ENCODE measurements around the gene GSTT4.
"Not testable (repeated sequence)": the region's sequence is repeated elsewhere in the genome, so short reads cannot be mapped to it uniquely, and the experiment has no call there.

GSTT4 gene

GRCh38 chr22:23989583-23990244 lies 15.5 kb downstream of the GSTT4 start:
- not testable (repeated sequence) for H3K9me3 ChIP-seq (ENCODE audit: control insufficient read depth in 2 of 2, low read length in 2 of 2); H3K9ac ChIP-seq (ENCODE audit: low read length in 2 of 2); H3K4me3 ChIP-seq (ENCODE audit: low read length in 2 of 2); H3K27me3 ChIP-seq (ENCODE audit: control insufficient read depth in 1 of 2, insufficient read depth in 2 of 2, low read length in 2 of 2); H3K27ac ChIP-seq (ENCODE audit: low read length); H3K36me3 ChIP-seq (ENCODE audit: control insufficient read depth in 2 of 2, insufficient read depth in 2 of 2, low read length in 2 of 2); H3K4me1 ChIP-seq (ENCODE audit: control insufficient read depth, insufficient read depth, low read length)

- H3K9ac ChIP-seq (ENCODE audit: low read length in 2 of 2); H3K27me3 ChIP-seq (ENCODE audit: control insufficient read depth in 1 of 2, insufficient read depth in 2 of 2, low read length in 2 of 2); H3K27ac ChIP-seq (ENCODE audit: low read length): not testable (repeated sequence)
These were observed 18.6 kb downstream of the GSTT4 start for GRCh38 chr22:23986538-23987178.

GRCh38 chr22:23986089-23986488 lies 19.2 kb downstream of the GSTT4 start:
- not testable (repeated sequence) for H3K9me3 ChIP-seq (ENCODE audit: control insufficient read depth in 2 of 2, low read length in 2 of 2); H3K27ac ChIP-seq (ENCODE audit: low read length); H3K9ac ChIP-seq (ENCODE audit: low read length in 2 of 2); H3K27me3 ChIP-seq (ENCODE audit: control insufficient read depth in 1 of 2, insufficient read depth in 2 of 2, low read length in 2 of 2); H3K4me1 ChIP-seq (ENCODE audit: control insufficient read depth, insufficient read depth, low read length); H3K4me3 ChIP-seq (ENCODE audit: low read length in 2 of 2); H3K36me3 ChIP-seq (ENCODE audit: control insufficient read depth in 2 of 2, insufficient read depth in 2 of 2, low read length in 2 of 2)

More at GRCh38 chr22:23986538-23987178, 18.6 kb downstream of the GSTT4 start:
- H3K9me3 ChIP-seq (ENCODE audit: control insufficient read depth in 2 of 2, low read length in 2 of 2); H3K4me3 ChIP-seq (ENCODE audit: low read length in 2 of 2); H3K36me3 ChIP-seq (ENCODE audit: control insufficient read depth in 2 of 2, insufficient read depth in 2 of 2, low read length in 2 of 2); H3K4me1 ChIP-seq (ENCODE audit: control insufficient read depth, insufficient read depth, low read length): not testable (repeated sequence)

GRCh38 chr22:23984430-23984829 lies 20.8 kb downstream of the GSTT4 start:
- H3K4me1 ChIP-seq (ENCODE audit: control insufficient read depth, insufficient read depth, low read length): no peaks in the 10 kb centered on the region
- no peaks in the 10 kb centered on the region for H3K9me3 ChIP-seq (ENCODE audit: control insufficient read depth in 2 of 2, low read length in 2 of 2)
- no peaks in the 10 kb centered on the region for H3K27me3 ChIP-seq (ENCODE audit: control insufficient read depth in 1 of 2, insufficient read depth in 2 of 2, low read length in 2 of 2)
- no peak overlapping the region for H3K4me3 ChIP-seq (ENCODE audit: low read length in 2 of 2)
- no peak overlapping the region for H3K9ac ChIP-seq (ENCODE audit: low read length in 2 of 2)
- no peak overlapping the region for H3K27ac ChIP-seq (ENCODE audit: low read length)
- H3K36me3 ChIP-seq (ENCODE audit: control insufficient read depth in 2 of 2, insufficient read depth in 2 of 2, low read length in 2 of 2): no peaks in the 10 kb centered on the region

GRCh38 chr22:23980567-23980966 lies 24.7 kb downstream of the GSTT4 start:
- H3K36me3 ChIP-seq (ENCODE audit: control insufficient read depth in 2 of 2, insufficient read depth in 2 of 2, low read length in 2 of 2); H3K27me3 ChIP-seq (ENCODE audit: control insufficient read depth in 1 of 2, insufficient read depth in 2 of 2, low read length in 2 of 2); H3K4me3 ChIP-seq (ENCODE audit: low read length in 2 of 2); H3K4me1 ChIP-seq (ENCODE audit: control insufficient read depth, insufficient read depth, low read length); H3K9me3 ChIP-seq (ENCODE audit: control insufficient read depth in 2 of 2, low read length in 2 of 2); H3K27ac ChIP-seq (ENCODE audit: low read length); H3K9ac ChIP-seq (ENCODE audit: low read length in 2 of 2): not testable (repeated sequence)

GRCh38 chr22:23979557-23980240 lies 25.6 kb downstream of the GSTT4 start, which contains the start of gene GSTT2:
Gene GSTT2 (plus strand): TSS chr22:23980134.
- H3K9ac ChIP-seq (ENCODE audit: low read length in 2 of 2); H3K9me3 ChIP-seq (ENCODE audit: control insufficient read depth in 2 of 2, low read length in 2 of 2); H3K4me3 ChIP-seq (ENCODE audit: low read length in 2 of 2); H3K27me3 ChIP-seq (ENCODE audit: control insufficient read depth in 1 of 2, insufficient read depth in 2 of 2, low read length in 2 of 2); H3K36me3 ChIP-seq (ENCODE audit: control insufficient read depth in 2 of 2, insufficient read depth in 2 of 2, low read length in 2 of 2); H3K27ac ChIP-seq (ENCODE audit: low read length); H3K4me1 ChIP-seq (ENCODE audit: control insufficient read depth, insufficient read depth, low read length): not testable (repeated sequence)

- not testable (repeated sequence) for H3K27me3 ChIP-seq (ENCODE audit: control insufficient read depth in 1 of 2, insufficient read depth in 2 of 2, low read length in 2 of 2); H3K27ac ChIP-seq (ENCODE audit: low read length); H3K36me3 ChIP-seq (ENCODE audit: control insufficient read depth in 2 of 2, insufficient read depth in 2 of 2, low read length in 2 of 2); H3K9ac ChIP-seq (ENCODE audit: low read length in 2 of 2); H3K4me1 ChIP-seq (ENCODE audit: control insufficient read depth, insufficient read depth, low read length); H3K9me3 ChIP-seq (ENCODE audit: control insufficient read depth in 2 of 2, low read length in 2 of 2); H3K4me3 ChIP-seq (ENCODE audit: low read length in 2 of 2)
These were observed 27.9 kb downstream of the GSTT4 start for GRCh38 chr22:23977304-23977703.

GRCh38 chr22:23974836-23975352 lies 30.4 kb downstream of the GSTT4 start:
- H3K4me3 ChIP-seq (ENCODE audit: low read length in 2 of 2); H3K4me1 ChIP-seq (ENCODE audit: control insufficient read depth, insufficient read depth, low read length); H3K27ac ChIP-seq (ENCODE audit: low read length); H3K9me3 ChIP-seq (ENCODE audit: control insufficient read depth in 2 of 2, low read length in 2 of 2); H3K27me3 ChIP-seq (ENCODE audit: control insufficient read depth in 1 of 2, insufficient read depth in 2 of 2, low read length in 2 of 2); H3K9ac ChIP-seq (ENCODE audit: low read length in 2 of 2): not testable (repeated sequence)
- H3K36me3 ChIP-seq (ENCODE audit: control insufficient read depth in 2 of 2, insufficient read depth in 2 of 2, low read length in 2 of 2): peaks cover 15 to 18% of the 10 kb centered on the region in 2 donors

GRCh38 chr22:23974345-23974744 lies 30.9 kb downstream of the GSTT4 start, which contains the start of gene DDT:
Gene DDT (minus strand): TSS chr22:23974441. CDS start chr22:23974414, 27 bp downstream.
- not testable (repeated sequence) for H3K4me3 ChIP-seq (ENCODE audit: low read length in 2 of 2); H3K4me1 ChIP-seq (ENCODE audit: control insufficient read depth, insufficient read depth, low read length); H3K27me3 ChIP-seq (ENCODE audit: control insufficient read depth in 1 of 2, insufficient read depth in 2 of 2, low read length in 2 of 2); H3K9me3 ChIP-seq (ENCODE audit: control insufficient read depth in 2 of 2, low read length in 2 of 2); H3K27ac ChIP-seq (ENCODE audit: low read length); H3K9ac ChIP-seq (ENCODE audit: low read length in 2 of 2)
- peaks cover 17 to 23% of the 10 kb centered on the region in 2 donors for H3K36me3 ChIP-seq (ENCODE audit: control insufficient read depth in 2 of 2, insufficient read depth in 2 of 2, low read length in 2 of 2)

GRCh38 chr22:23971927-23972326 lies 33.3 kb downstream of the GSTT4 start:
- H3K4me1 ChIP-seq (ENCODE audit: control insufficient read depth, insufficient read depth, low read length); H3K27me3 ChIP-seq (ENCODE audit: control insufficient read depth in 1 of 2, insufficient read depth in 2 of 2, low read length in 2 of 2); H3K4me3 ChIP-seq (ENCODE audit: low read length in 2 of 2); H3K9me3 ChIP-seq (ENCODE audit: control insufficient read depth in 2 of 2, low read length in 2 of 2); H3K9ac ChIP-seq (ENCODE audit: low read length in 2 of 2); H3K27ac ChIP-seq (ENCODE audit: low read length): not testable (repeated sequence)
- H3K36me3 ChIP-seq (ENCODE audit: control insufficient read depth in 2 of 2, insufficient read depth in 2 of 2, low read length in 2 of 2): peaks cover 20 to 27% of the 10 kb centered on the region in 2 donors
